Measurements from ENCODE around the gene TRIM54. TPM values are rescaled to one million over a fixed set of nuclear protein-coding genes. Genes with fewer than 3 reads are reported as not detected.

The TRIM54 gene
- total RNA-seq, 1 donor from 2014 or later: not detected

- Mint-ChIP-seq H3K36me3 (ENCODE audit: low read depth) (no peaks in the 10 kb centered on the region), H3K4me3 (peak overlapping the region; percentile 45), H3K27ac (ENCODE audit: unreplicated experiment) (no peak overlapping the region), H3K9me3 (no peaks in the 10 kb centered on the region), H3K4me1 (peaks cover under 1% of the 10 kb centered on the region), H3K27me3 (ENCODE audit: low read depth) (peaks cover 52% of the 10 kb centered on the region)
- peak; percentile 95 for TF ChIP-seq CTCF (conservative IDR thresholded peaks at IDR 0.05)
- peak; percentile 51 for DNase-seq (ENCODE audit: low read depth, low spot score)
Observed at GRCh38 chr2:27303093-27304025, 21.1 kb downstream of the TRIM54 start.

GRCh38 chr2:27304488-27305240 lies 22.4 kb downstream of the TRIM54 start:
- no peak overlapping the region for H3K27ac Mint-ChIP-seq (ENCODE audit: unreplicated experiment)
- H3K36me3 Mint-ChIP-seq (ENCODE audit: low read depth): peaks cover 4% of the 10 kb centered on the region
- no peaks in the 10 kb centered on the region for H3K9me3 Mint-ChIP-seq
- TF ChIP-seq CTCF (conservative IDR thresholded peaks at IDR 0.05): no peak
- no peak overlapping the region for H3K4me3 Mint-ChIP-seq
- H3K4me1 Mint-ChIP-seq: peaks cover 5% of the 10 kb centered on the region
- peaks cover 58% of the 10 kb centered on the region for H3K27me3 Mint-ChIP-seq (ENCODE audit: low read depth)
- DNase-seq (ENCODE audit: low read depth, low spot score): no peak

- Mint-ChIP-seq H3K4me3 (no peak overlapping the region), H3K27ac (ENCODE audit: unreplicated experiment) (no peak overlapping the region), H3K27me3 (ENCODE audit: low read depth) (peaks cover 63% of the 10 kb centered on the region), H3K9me3 (no peaks in the 10 kb centered on the region), H3K36me3 (ENCODE audit: low read depth) (peaks cover 8% of the 10 kb centered on the region), H3K4me1 (peaks cover 5% of the 10 kb centered on the region)
- no peak for TF ChIP-seq CTCF (conservative IDR thresholded peaks at IDR 0.05)
- DNase-seq (ENCODE audit: low read depth, low spot score): no peak
Observed at GRCh38 chr2:27305516-27305915, 23.3 kb downstream of the TRIM54 start.

GRCh38 chr2:27306136-27306535 lies 23.9 kb downstream of the TRIM54 start:
- Mint-ChIP-seq H3K27ac (ENCODE audit: unreplicated experiment) (no peak overlapping the region), H3K36me3 (ENCODE audit: low read depth) (peaks cover 8% of the 10 kb centered on the region), H3K4me1 (peaks cover 5% of the 10 kb centered on the region), H3K4me3 (no peak overlapping the region), H3K27me3 (ENCODE audit: low read depth) (peaks cover 65% of the 10 kb centered on the region), H3K9me3 (no peaks in the 10 kb centered on the region)
- no peak for TF ChIP-seq CTCF (conservative IDR thresholded peaks at IDR 0.05)
- no peak for DNase-seq (ENCODE audit: low read depth, low spot score)

- DNase-seq (ENCODE audit: low read depth, low spot score): no peak
- peaks cover 13% of the 10 kb centered on the region for H3K36me3 Mint-ChIP-seq (ENCODE audit: low read depth)
- H3K27ac Mint-ChIP-seq (ENCODE audit: unreplicated experiment): no peak overlapping the region
- H3K9me3 Mint-ChIP-seq: no peaks in the 10 kb centered on the region
- H3K4me3 Mint-ChIP-seq: no peak overlapping the region
- peaks cover 5% of the 10 kb centered on the region for H3K4me1 Mint-ChIP-seq
- TF ChIP-seq CTCF (conservative IDR thresholded peaks at IDR 0.05): no peak
- H3K27me3 Mint-ChIP-seq (ENCODE audit: low read depth): peaks cover 64% of the 10 kb centered on the region
Observed at GRCh38 chr2:27306573-27307286, 24.5 kb downstream of the TRIM54 start.
